Esophagus squamous epithelium (tissue), 4 donors: ENCODE measurements around the gene DACT3.

Experiments
- CTCF ChIP-seq, 6 experiments: fragments of 450-650 bp in 4 of 6; fragments of 200-600 bp in 2 of 6; sonication (generic) in 2 of 6; IDR thresholded peaks; one replicate each; pipeline ENCODE4 v1.5.1; 2016 to 2019; ENCODE audit warnings: antibody characterized with exemption in 6 of 6, mild to moderate bottlenecking in 4 of 6, moderate library complexity in 4 of 6
- POLR2A ChIP-seq, 4 donors: fragments of 450-650 bp; IDR thresholded peaks; one replicate each; pipeline ENCODE4 v1.6.1; 2017; ENCODE audit warnings: antibody characterized with exemption in 4 of 4, mild to moderate bottlenecking in 4 of 4, moderate library complexity in 3 of 4

GRCh38 chr19:46644720-46645119 is 16.3 kb downstream of the DACT3 start:
- no peak for TF ChIP-seq POLR2A (IDR thresholded peaks at IDR 0.05)
- TF ChIP-seq CTCF (IDR thresholded peaks at IDR 0.05) = no peak
